Smooth muscle cell (in vitro differentiated cells): ENCODE measurements around the gene TMEM125. TPM values are rescaled to one million over a fixed set of nuclear protein-coding genes. Genes with fewer than 3 reads are reported as not detected.

Experiments used
- DNase-seq: peaks from one replicate; lab custom pipeline; 2025; ENCODE audit not compliant: unreplicated experiment; lab: John Stamatoyannopoulos, UW
- H2AFZ ChIP-seq: fragments of 200-600 bp; sonication (generic); 2 replicates; pipeline ENCODE4 v1.6.0; 2016; ENCODE audit warnings: antibody characterized with exemption, low read depth, mild to moderate bottlenecking
- H3F3A ChIP-seq: fragments of 200-600 bp; sonication (generic); 2 replicates; pipeline ENCODE4 v1.6.0; 2017; ENCODE audit warnings: antibody characterized with exemption, low read depth
- H3K27ac ChIP-seq: fragments of 200-600 bp; sonication (generic); 2 replicates; pipeline ENCODE4 v1.5.1; 2016; ENCODE audit warnings: low read depth, mild to moderate bottlenecking
- H3K27me3 ChIP-seq: fragments of 200-600 bp; sonication (generic); 2 replicates; pipeline ENCODE4 v1.6.1; 2016; ENCODE audit warnings: low read depth, mild to moderate bottlenecking
- H3K36me3 ChIP-seq: fragments of 200-600 bp; sonication (generic); 2 replicates; pipeline ENCODE4 v1.5.1; 2016; ENCODE audit warnings: low read depth
- H3K4me1 ChIP-seq: fragments of 200-600 bp; sonication (generic); 2 replicates; pipeline ENCODE4 v1.5.1; 2016; ENCODE audit warnings: low read depth
- H3K4me2 ChIP-seq: fragments of 200-600 bp; sonication (generic); 2 replicates; pipeline ENCODE4 v1.6.0; 2016; ENCODE audit warnings: mild to moderate bottlenecking
- H3K4me3 ChIP-seq: fragments of 200-600 bp; sonication (generic); 2 replicates; pipeline ENCODE4 v1.5.1; 2016; ENCODE audit warnings: mild to moderate bottlenecking
- H3K79me2 ChIP-seq: fragments of 200-600 bp; sonication (generic); 2 replicates; pipeline ENCODE4 v1.6.0; 2016; ENCODE audit warnings: low read depth, mild to moderate bottlenecking
- H3K9ac ChIP-seq: fragments of 200-600 bp; sonication (generic); 2 replicates; pipeline ENCODE4 v1.6.0; 2016; ENCODE audit warnings: low read depth
- H3K9me3 ChIP-seq: fragments of 200-600 bp; sonication (generic); replicated peaks from 2 replicates; pipeline ENCODE4 v1.5.1; 2016; ENCODE audit warnings: low read depth
- H4K20me1 ChIP-seq: fragments of 200-600 bp; sonication (generic); 2 replicates; pipeline ENCODE4 v1.6.0; 2016; ENCODE audit warnings: low read depth
- CTCF ChIP-seq: fragments of 200-600 bp; sonication (generic); IDR thresholded peaks from 2 replicates; pipeline ENCODE4 v1.5.1; 2017; ENCODE audit warnings: borderline replicate concordance, mild to moderate bottlenecking, antibody characterized with exemption; ENCODE audit not compliant: insufficient read depth, poor library complexity, severe bottlenecking
- WGBS: methylation state at CpG from one replicate; pipeline ENCODE4 v1.1.7; 2016; ENCODE audit warnings: low lambda C conversion rate; 5-methylcytosine and 5-hydroxymethylcytosine counted together
- polyA plus RNA-seq: library from polyadenylated mRNA; unstranded; fragments of >200 nt; fragmentation: Nextera tagmentation; extraction: Ambion mirVana; gene quantifications from 2 replicates; pipeline ENCODE4 v1.2.1, GENCODE V29; 2016
- total RNA-seq: library from RNA; depleted of rRNA; stranded (reverse); fragments of >200 nt; gene quantifications from 2 replicates; pipeline ENCODE4 v1.2.3, GENCODE V29; 2014

TMEM125 gene
- total and polyA plus RNA-seq, 2 experiments from 2014 or later: 1.4 to 4.2 TPM

GRCh38 chr1:43302201-43302600 is 32.4 kb downstream of the TMEM125 start:
- no peak for DNase-seq
- 64% methylated on average over 1 of the region's 1 CpG for WGBS
- Histone ChIP-seq H3K9me3 (no peaks in the 10 kb centered on the region), H4K20me1 (no peaks in the 10 kb centered on the region), H3K4me2 (no peak overlapping the region), H3K27ac (no peak overlapping the region), H3K36me3 (no peaks in the 10 kb centered on the region), H3K4me3 (no peak overlapping the region), H3F3A (no peaks in the 10 kb centered on the region), H2AFZ (no peak overlapping the region), H3K9ac (no peak overlapping the region), H3K27me3 (no peaks in the 10 kb centered on the region), H3K4me1 (no peaks in the 10 kb centered on the region), H3K79me2 (no peaks in the 10 kb centered on the region)
- TF ChIP-seq CTCF: no peak

- no peaks in the 10 kb centered on the region for H3K79me2 ChIP-seq
- H3K27me3 ChIP-seq: no peaks in the 10 kb centered on the region
- H3K9ac ChIP-seq: no peak overlapping the region
- no peaks in the 10 kb centered on the region for H3K4me1 ChIP-seq
- no peak overlapping the region for H3K4me3 ChIP-seq
- no peak overlapping the region for H2AFZ ChIP-seq
- H3F3A ChIP-seq: no peaks in the 10 kb centered on the region
- H3K4me2 ChIP-seq: no peak overlapping the region
- no peak for DNase-seq
- WGBS: 48% methylated on average over 7 of the region's 7 CpGs
- H3K36me3 ChIP-seq: no peaks in the 10 kb centered on the region
- H4K20me1 ChIP-seq: no peaks in the 10 kb centered on the region
- TF ChIP-seq CTCF: no peak
- no peak overlapping the region for H3K27ac ChIP-seq
- H3K9me3 ChIP-seq: no peaks in the 10 kb centered on the region
Measured at GRCh38 chr1:43302721-43303470, 33.1 kb downstream of the TMEM125 start.

GRCh38 chr1:43303471-43304313 is 33.9 kb downstream of the TMEM125 start:
- Histone ChIP-seq H3K27me3 (no peaks in the 10 kb centered on the region), H3K27ac (no peak overlapping the region), H3K4me1 (no peaks in the 10 kb centered on the region), H3K4me2 (no peak overlapping the region), H3K9ac (no peak overlapping the region), H3K9me3 (no peaks in the 10 kb centered on the region), H3K36me3 (no peaks in the 10 kb centered on the region), H2AFZ (no peak overlapping the region), H3F3A (no peaks in the 10 kb centered on the region), H3K4me3 (no peak overlapping the region), H4K20me1 (no peaks in the 10 kb centered on the region), H3K79me2 (no peaks in the 10 kb centered on the region)
- no peak for TF ChIP-seq CTCF
- DNase-seq: no peak
- WGBS: 85% methylated on average over 8 of the region's 8 CpGs
